ENCODE data around the gene TMEM212. TPM values are rescaled to one million over a fixed set of nuclear protein-coding genes. Genes with fewer than 3 reads are reported as not detected.
"Not testable (repeated sequence)": the region's sequence is repeated elsewhere in the genome, so short reads cannot be mapped to it uniquely, and the experiment has no call there.

The TMEM212 gene
- total RNA-seq, 1 donor from 2014 or later: not detected

GRCh38 chr3:171813278-171813896, 29.8 kb upstream of the TMEM212 start:
- DNase-seq (ENCODE audit: low read depth): no peak

GRCh38 chr3:171813897-171814460, 29.2 kb upstream of the TMEM212 start:
- peak; percentile 39 for DNase-seq (ENCODE audit: low read depth)

GRCh38 chr3:171814662-171815061, 28.5 kb upstream of the TMEM212 start:
- not testable (repeated sequence) for DNase-seq (ENCODE audit: low read depth)

GRCh38 chr3:171815973-171816595, 27.1 kb upstream of the TMEM212 start:
- DNase-seq (ENCODE audit: low read depth): peak; percentile 70

GRCh38 chr3:171817074-171817800, 25.9 kb upstream of the TMEM212 start:
- DNase-seq (ENCODE audit: low read depth): no peak

GRCh38 chr3:171821044-171821443, 22.1 kb upstream of the TMEM212 start:
- no peak for DNase-seq (ENCODE audit: low read depth)

- no peak for DNase-seq (ENCODE audit: low read depth)
Observed at GRCh38 chr3:171821778-171822358, 21.3 kb upstream of the TMEM212 start.

GRCh38 chr3:171822431-171823106, 20.6 kb upstream of the TMEM212 start:
- DNase-seq (ENCODE audit: low read depth): peak; percentile 97

- DNase-seq (ENCODE audit: low read depth): no peak
Observed at GRCh38 chr3:171824116-171824515, 19.0 kb upstream of the TMEM212 start.

- peak; percentile 54 for DNase-seq (ENCODE audit: low read depth)
Observed at GRCh38 chr3:171824824-171825221, 18.3 kb upstream of the TMEM212 start.

- DNase-seq (ENCODE audit: low read depth): peak; percentile 81
Observed at GRCh38 chr3:171825222-171825828, 17.8 kb upstream of the TMEM212 start.

- DNase-seq (ENCODE audit: low read depth): no peak
Observed at GRCh38 chr3:171827385-171827784, 15.8 kb upstream of the TMEM212 start.

GRCh38 chr3:171827836-171828458, 15.2 kb upstream of the TMEM212 start:
- DNase-seq (ENCODE audit: low read depth): no peak

GRCh38 chr3:171828902-171829770, 14.0 kb upstream of the TMEM212 start:
- DNase-seq (ENCODE audit: low read depth): no peak

- DNase-seq (ENCODE audit: low read depth): peak; percentile 69
Observed at GRCh38 chr3:171829841-171830517, 13.2 kb upstream of the TMEM212 start.

GRCh38 chr3:171830518-171830875, 12.7 kb upstream of the TMEM212 start:
- no peak for DNase-seq (ENCODE audit: low read depth)

GRCh38 chr3:171831936-171832335, 11.2 kb upstream of the TMEM212 start:
- no peak for DNase-seq (ENCODE audit: low read depth)

- DNase-seq (ENCODE audit: low read depth): no peak
Observed at GRCh38 chr3:171832989-171833388, 10.2 kb upstream of the TMEM212 start.

GRCh38 chr3:171833789-171834460, 9.2 kb upstream of the TMEM212 start:
- peak; percentile 56 for DNase-seq (ENCODE audit: low read depth)
